Gastrocnemius medialis (tissue), 4 donors: ENCODE measurements around the gene PPP1R16B.

Experiments
- CTCF ChIP-seq, 5 experiments: fragments of 450-650 bp in 3 of 5; fragments of 200-600 bp in 2 of 5; sonication (generic) in 2 of 5; IDR thresholded peaks in 4 of 5; conservative IDR thresholded peaks in 1 of 5; 1 replicate in 4 of 5; 2 replicates in 1 of 5; pipeline ENCODE4 v1.5.1; 2016 to 2019; ENCODE audit warnings: antibody characterized with exemption in 5 of 5, mild to moderate bottlenecking in 3 of 5, moderate library complexity in 3 of 5
- POLR2A ChIP-seq, 2 donors: fragments of 450-650 bp; IDR thresholded peaks; one replicate each; pipeline ENCODE4 v1.6.1; 2017; ENCODE audit warnings: antibody characterized with exemption in 2 of 2, mild to moderate bottlenecking in 2 of 2, moderate library complexity in 2 of 2

GRCh38 chr20:38893056-38893564 is 87.6 kb downstream of the PPP1R16B start:
- TF ChIP-seq POLR2A (IDR thresholded peaks at IDR 0.05) (no peak), CTCF (IDR thresholded peaks at IDR 0.05 in 4 of 5, conservative IDR thresholded peaks at IDR 0.05 in 1 of 5) (no peak)
